GM12878 (cell line): Measurements from ENCODE around the gene PRDM16. TPM values are rescaled to one million over a fixed set of nuclear protein-coding genes. Genes with fewer than 3 reads are reported as not detected.

Experiments
- ATAC-seq: fragments of 200-7000 bp; cut with Tn5 transposase; 3 replicates; pipeline ENCODE4 v1.9.1; 2020; ENCODE audit warnings: mild to moderate bottlenecking, moderate library complexity
- BruUV-seq: library from RNA; stranded (reverse); fragments of 400-500 nt; replicated peaks from 2 replicates; lab custom pipeline; 2021; lab: Mats Ljungman, UMichigan
- CTCF ChIA-PET: fragments of 300-600 bp; sonication (Branson Sonifier 250); formaldehyde crosslinking; extraction: SDS; loops from one replicate; lab custom pipeline; 2021; ENCODE audit warnings: inconsistent platforms; lab: Yijun Ruan, JAX
- POLR2A ChIA-PET: fragments of 350-600 bp; formaldehyde crosslinking; extraction: SDS; loops from one replicate; lab custom pipeline; 2021; ENCODE audit warnings: inconsistent platforms; lab: Charles Lee
- RAD21 ChIA-PET: fragments of 300-600 bp; sonication (Branson Sonifier 250); formaldehyde crosslinking; loops from one replicate; lab custom pipeline; 2023; ENCODE audit warnings: antibody characterized with exemption; ENCODE audit not compliant: unreplicated experiment; lab: Charles Lee
- SMC1A ChIA-PET: fragments of 300-600 bp; sonication (Branson Sonifier 250); formaldehyde crosslinking; loops from one replicate; lab custom pipeline; 2023; ENCODE audit not compliant: unreplicated experiment, uncharacterized antibody; lab: Charles Lee
- DNase-seq: peaks from one replicate; pipeline ENCODE4 v3.0.0-alpha.2; 2011; ENCODE audit warnings: low read depth, low spot score
- FAIRE-seq: peaks from 3 replicates; lab custom pipeline; 2011; peaks lifted over from hg19 to GRCh38; lab: Jason Lieb, UNC
- H2AFZ ChIP-seq: 2 replicates; pipeline ENCODE4 v1.6.0; 2011; ENCODE audit warnings: low read depth, low read length, control low read depth; ENCODE audit not compliant: control insufficient read depth
- H3K27ac ChIP-seq: 2 replicates; pipeline ENCODE4 v1.5.1; 2011; ENCODE audit warnings: control low read depth; ENCODE audit not compliant: control insufficient read depth, insufficient read depth
- H3K27me3 ChIP-seq, 2 experiments: replicated peaks in 1 of 2; 2 replicates each; pipeline versions ENCODE4 v1.6.0 to v1.6.1; 2011; ENCODE audit warnings: low read length in 1 of 2; ENCODE audit not compliant: control insufficient read depth in 2 of 2, insufficient read depth in 2 of 2
- H3K36me3 ChIP-seq, 2 experiments: 2 replicates each; pipeline ENCODE4 v1.5.1; 2011; ENCODE audit warnings: low read length in 1 of 2; ENCODE audit not compliant: control insufficient read depth in 2 of 2, insufficient read depth in 2 of 2
- H3K4me1 ChIP-seq: 2 replicates; pipeline ENCODE4 v1.6.1; 2011; ENCODE audit warnings: mild to moderate bottlenecking, low read length, moderate library complexity, mixed read lengths; ENCODE audit not compliant: control insufficient read depth, insufficient read depth
- H3K4me2 ChIP-seq: 2 replicates; pipeline ENCODE4 v1.6.0; 2011; ENCODE audit warnings: control low read depth; ENCODE audit not compliant: control insufficient read depth, insufficient read depth
- H3K4me3 ChIP-seq: fragments of 200-600 bp; sonication (generic); 2 replicates; pipeline ENCODE4 v1.5.1; 2016
- H3K79me2 ChIP-seq: 2 replicates; pipeline ENCODE4 v1.6.0; 2011; ENCODE audit warnings: low read length; ENCODE audit not compliant: control insufficient read depth, insufficient read depth
- H3K9ac ChIP-seq: 2 replicates; pipeline ENCODE4 v1.8.0; 2011; ENCODE audit warnings: low read length, control low read depth, mixed read lengths; ENCODE audit not compliant: control insufficient read depth, insufficient read depth
- H3K9me3 ChIP-seq: replicated peaks from 3 replicates; pipeline ENCODE4 v1.5.1; 2011; ENCODE audit warnings: mild to moderate bottlenecking, low read length; ENCODE audit not compliant: control insufficient read depth, insufficient read depth
- H4K20me1 ChIP-seq: 2 replicates; pipeline ENCODE4 v1.6.0; 2011; ENCODE audit not compliant: control insufficient read depth, insufficient read depth
- EGR1 ChIP-seq, 2 experiments: IDR thresholded peaks; 1 replicate in 1 of 2; 2 replicates in 1 of 2; pipeline ENCODE4 v1.6.1; 2011 to 2012; ENCODE audit warnings: low read depth in 2 of 2, low read length in 2 of 2, borderline replicate concordance in 1 of 2, mild to moderate bottlenecking in 1 of 2, moderate library complexity in 1 of 2
- FOXK2 ChIP-seq: fragments of 450-650 bp; IDR thresholded peaks from 2 replicates; pipeline ENCODE4 v1.6.1; 2017; ENCODE audit warnings: mild to moderate bottlenecking, moderate library complexity
- FOXM1 ChIP-seq: IDR thresholded peaks from 2 replicates; pipeline ENCODE4 v1.6.1; 2012; ENCODE audit warnings: low read depth, mild to moderate bottlenecking, inconsistent platforms, low read length, moderate library complexity
- HCFC1 ChIP-seq: fragments of 150-350 bp; IDR thresholded peaks from 2 replicates; pipeline ENCODE4 v1.6.1; 2014; ENCODE audit warnings: low read length
- MXI1 ChIP-seq: fragments of 150-350 bp; IDR thresholded peaks from 2 replicates; pipeline ENCODE4 v1.6.1; 2011; ENCODE audit warnings: low read depth, mild to moderate bottlenecking, inconsistent platforms, low read length, improper control_type of control experiment
- NFYB ChIP-seq: IDR thresholded peaks from 2 replicates; pipeline ENCODE4 v1.6.1; 2011; ENCODE audit warnings: low read depth, mild to moderate bottlenecking, low read length, improper control_type of control experiment, moderate library complexity; ENCODE audit not compliant: insufficient read depth
- NKRF ChIP-seq: fragments of 450-650 bp; conservative IDR thresholded peaks from 2 replicates; pipeline ENCODE4 v1.6.1; 2017; ENCODE audit warnings: mild to moderate bottlenecking, moderate library complexity
- POLR2A ChIP-seq: IDR thresholded peaks from 2 replicates; pipeline ENCODE4 v1.6.1; 2011; ENCODE audit warnings: low read depth, mild to moderate bottlenecking, low read length
- RCOR1 ChIP-seq: conservative IDR thresholded peaks from 2 replicates; pipeline ENCODE4 v1.6.1; 2012; ENCODE audit warnings: low read depth, low read length, improper control_type of control experiment
- RFX5 ChIP-seq: IDR thresholded peaks from 2 replicates; pipeline ENCODE4 v1.6.1; 2011; ENCODE audit warnings: low read depth, low read length, improper control_type of control experiment
- SMAD5 ChIP-seq: IDR thresholded peaks from 2 replicates; pipeline ENCODE4 v1.6.1; 2016; ENCODE audit warnings: antibody characterized with exemption, low read depth
- SREBF2 ChIP-seq: IDR thresholded peaks from 2 replicates; pipeline ENCODE4 v1.6.1; 2012; ENCODE audit warnings: mild to moderate bottlenecking, low read length
- ZNF622 ChIP-seq: fragments of 450-650 bp; IDR thresholded peaks from 2 replicates; pipeline ENCODE4 v1.6.1; 2017; ENCODE audit warnings: mild to moderate bottlenecking, inconsistent platforms
- WGBS: methylation state at CpG from one replicate; pipeline ENCODE4 v1.1.6; 2016; ENCODE audit warnings: low lambda C conversion rate; ENCODE audit not compliant: insufficient replicate concordance, insufficient coverage; ENCODE audit errors: missing lambda C conversion rate; 5-methylcytosine and 5-hydroxymethylcytosine counted together
- in situ Hi-C: fragments of 300-500 bp; cut with MboI; formaldehyde crosslinking; loops from 9 replicates; pipeline ENCODE4 v1.14.3; 2018; ENCODE audit warnings: mixed read lengths
- intact Hi-C: fragments of 100-400 bp; cut with micrococcal nuclease; formaldehyde crosslinking; loops from one replicate; pipeline ENCODE4 v1.14.2; 2022; ENCODE audit not compliant: unreplicated experiment
- polyA plus RNA-seq, 11 experiments: library from polyadenylated mRNA; depleted of rRNA in 4 of 11; unstranded in 6 of 11; stranded (reverse) in 5 of 11; fragments of >200 nt; fragmentation: Nextera tagmentation in 4 of 11; fragmentation: Illumina TruSeq in 1 of 11; extraction: Ambion mirVana in 4 of 11; extraction: Trizol in 1 of 11; gene quantifications; 1 replicate in 1 of 11; 2 replicates in 10 of 11; pipeline versions ENCODE4 v1.2.1 to v1.2.3, GENCODE V29; 2011 to 2016; ENCODE audit warnings: inconsistent platforms in 2 of 11, missing spikeins in 2 of 11, low read depth in 1 of 11
- total RNA-seq, 4 experiments: library from RNA; depleted of rRNA in 3 of 4; stranded (reverse); fragments of >200 nt in 3 of 4; fragmentation: Illumina TruSeq in 1 of 4; extraction: Trizol in 1 of 4; gene quantifications; 2 replicates each; pipeline versions ENCODE4 v1.2.1 to v1.2.3, GENCODE V29; 2013 to 2021

The PRDM16 gene
- total and polyA plus RNA-seq, 10 of the 15 experiments (the other 5 are each of a cell fraction or from before 2014, with no cell fraction given), result 0.03 TPM; not detected in 9

- RAD21 ChIA-PET, result no interaction called here
- TF ChIP-seq FOXM1 (no peak), HCFC1 (no peak), POLR2A (no peak), SREBF2 (no peak)
- no peak for FAIRE-seq
- in situ Hi-C loops (no loop called here), intact Hi-C loops (no loop called here)
- Histone ChIP-seq H2AFZ (no peak overlapping the region), H3K4me1 (no peaks in the 10 kb centered on the region), H4K20me1 (no peaks in the 10 kb centered on the region), H3K9ac (no peak overlapping the region), H3K27me3 (no peaks in the 10 kb centered on the region), H3K4me3 (no peak overlapping the region), H3K36me3 (no peaks in the 10 kb centered on the region), H3K9me3 (no peaks in the 10 kb centered on the region; the same call in 2 of the 3 replicates), H3K27ac (no peak overlapping the region), H3K79me2 (no peaks in the 10 kb centered on the region), H3K4me2 (no peak overlapping the region)
- POLR2A ChIA-PET, result no interaction called here
- SMC1A ChIA-PET, result no interaction called here
- no peak for ATAC-seq
- no peak for DNase-seq
- BruUV-seq, result no TSS peak
- WGBS, result 53% methylated on average over 35 of the region's 35 CpGs
- CTCF ChIA-PET, result no interaction called here
These were observed 100.8 kb downstream of the PRDM16 start for GRCh38 chr1:3169665-3170356.

GRCh38 chr1:3170561-3171453 is 101.8 kb downstream of the PRDM16 start:
- in situ Hi-C loops (no loop called here), intact Hi-C loops (no loop called here)
- Histone ChIP-seq H3K79me2 (no peaks in the 10 kb centered on the region), H3K27ac (no peak overlapping the region), H3K4me1 (no peaks in the 10 kb centered on the region), H3K4me3 (no peak overlapping the region), H2AFZ (no peak overlapping the region), H3K9ac (no peak overlapping the region), H3K27me3 (no peaks in the 10 kb centered on the region), H4K20me1 (no peaks in the 10 kb centered on the region), H3K4me2 (no peak overlapping the region), H3K9me3 (no peaks in the 10 kb centered on the region), H3K36me3 (no peaks in the 10 kb centered on the region)
- ChIA-PET SMC1A (no interaction called here), CTCF (no interaction called here), POLR2A (no interaction called here), RAD21 (no interaction called here)
- WGBS, result 2% methylated on average over 37 of the region's 40 CpGs
- TF ChIP-seq NKRF, result no peak
- no peak for TF ChIP-seq RCOR1
- no peak for TF ChIP-seq ZNF622
- no peak for TF ChIP-seq FOXK2
- TF ChIP-seq EGR1 (IDR thresholded peaks at IDR 0.05; ENCODE audit: borderline replicate concordance in 1 of 2, low read depth in 2 of 2, low read length in 2 of 2), result no peak
- TF ChIP-seq SMAD5, result no peak
- TF ChIP-seq MXI1, result no peak
- TF ChIP-seq NFYB, result no peak
- no peak for TF ChIP-seq RFX5
- DNase-seq (no peak), FAIRE-seq (no peak), ATAC-seq (no peak)
- BruUV-seq, result no TSS peak
